H54 (cell line): Measurements from ENCODE around the gene EPB41L4A.
"Not testable (repeated sequence)": the region's sequence is repeated elsewhere in the genome, so short reads cannot be mapped to it uniquely, and the experiment has no call there.

Experiments
- DNase-seq: peaks from one replicate; pipeline ENCODE4 v3.0.0; 2011; ENCODE audit warnings: low spot score, mixed read lengths; ENCODE audit not compliant: insufficient read length
- FAIRE-seq: peaks from 3 replicates; lab custom pipeline; 2011; peaks lifted over from hg19 to GRCh38; lab: Jason Lieb, UNC
- POLR2A ChIP-seq: IDR thresholded peaks from 2 replicates; pipeline ENCODE4 v1.6.1; 2011; ENCODE audit warnings: low read depth, mild to moderate bottlenecking, low read length

EPB41L4A gene

GRCh38 chr5:112417931-112418658, 982 bp downstream of the EPB41L4A start:
- no peak for DNase-seq
- TF ChIP-seq POLR2A: no peak
- FAIRE-seq: no peak

GRCh38 chr5:112415552-112415951, 3.5 kb downstream of the EPB41L4A start:
- TF ChIP-seq POLR2A: no peak

GRCh38 chr5:112413611-112414010, 5.5 kb downstream of the EPB41L4A start:
- no peak for DNase-seq
- no peak for TF ChIP-seq POLR2A
- no peak for FAIRE-seq

More at GRCh38 chr5:112415552-112415951, 3.5 kb downstream of the EPB41L4A start:
- no peak for FAIRE-seq
- DNase-seq: no peak

GRCh38 chr5:112412346-112412745, 6.7 kb downstream of the EPB41L4A start:
- no peak for FAIRE-seq
- DNase-seq: no peak
- TF ChIP-seq POLR2A: no peak

- no peak for FAIRE-seq
- TF ChIP-seq POLR2A: no peak
- no peak for DNase-seq
These were observed 7.2 kb downstream of the EPB41L4A start for GRCh38 chr5:112411903-112412302.

GRCh38 chr5:112407666-112408065, 11.4 kb downstream of the EPB41L4A start:
- no peak for DNase-seq
- TF ChIP-seq POLR2A: no peak
- FAIRE-seq: no peak

- DNase-seq (no peak), FAIRE-seq (no peak)
- no peak for TF ChIP-seq POLR2A
These were observed 11.8 kb downstream of the EPB41L4A start for GRCh38 chr5:112407240-112407639.

- no peak for FAIRE-seq
- DNase-seq: no peak
- no peak for TF ChIP-seq POLR2A
These were observed 16.0 kb downstream of the EPB41L4A start for GRCh38 chr5:112403069-112403468.

- no peak for FAIRE-seq
- no peak for TF ChIP-seq POLR2A
These were observed 17.2 kb downstream of the EPB41L4A start for GRCh38 chr5:112401924-112402323.

GRCh38 chr5:112397690-112398089, 21.4 kb downstream of the EPB41L4A start:
- no peak for DNase-seq
- no peak for FAIRE-seq
- no peak for TF ChIP-seq POLR2A

More at GRCh38 chr5:112401924-112402323, 17.2 kb downstream of the EPB41L4A start:
- DNase-seq: no peak

GRCh38 chr5:112396430-112396829, 22.6 kb downstream of the EPB41L4A start:
- FAIRE-seq (no peak), DNase-seq (no peak)
- no peak for TF ChIP-seq POLR2A

GRCh38 chr5:112395299-112395698, 23.8 kb downstream of the EPB41L4A start:
- not testable (repeated sequence) for DNase-seq, FAIRE-seq

- no peak for TF ChIP-seq POLR2A
- FAIRE-seq (no peak), DNase-seq (no peak)
These were observed 28.8 kb downstream of the EPB41L4A start for GRCh38 chr5:112390327-112390726.

- DNase-seq: no peak
- TF ChIP-seq POLR2A: no peak
- FAIRE-seq: no peak
These were observed 30.3 kb downstream of the EPB41L4A start for GRCh38 chr5:112388739-112389138.

- no peak for FAIRE-seq
- no peak for TF ChIP-seq POLR2A
- no peak for DNase-seq
These were observed 31.0 kb downstream of the EPB41L4A start for GRCh38 chr5:112388074-112388473.
